Adrenal gland (tissue), 5 donors: ENCODE measurements around the gene PLCG2.

ENCODE experiments used
- CTCF ChIP-seq, 6 experiments: fragments of 450-650 bp in 4 of 6; fragments of 200-600 bp in 2 of 6; sonication (generic) in 1 of 6; IDR thresholded peaks; 1 replicate in 5 of 6; 2 replicates in 1 of 6; pipeline versions ENCODE4 v1.5.1 to v1.8.0; 2016 to 2021; ENCODE audit warnings: antibody characterized with exemption in 6 of 6, mild to moderate bottlenecking in 2 of 6, moderate library complexity in 1 of 6
- POLR2A ChIP-seq, 2 donors: fragments of 450-650 bp; IDR thresholded peaks; one replicate each; pipeline ENCODE4 v1.6.1; 2017; ENCODE audit warnings: antibody characterized with exemption in 2 of 2, mild to moderate bottlenecking in 2 of 2, moderate library complexity in 1 of 2
- donor health status: DM: no; HTN: no; CAD: no.

GRCh38 chr16:81807767-81808358 is 28.8 kb downstream of the PLCG2 start:
- TF ChIP-seq POLR2A (IDR thresholded peaks at IDR 0.05) (no peak), CTCF (IDR thresholded peaks at IDR 0.05) (no peak)
